ENCODE data around the gene FOXR1.
A peak's percentile ranks its signal among the peaks of the same experiment; 100 is the strongest.

The FOXR1 gene

GRCh38 chr11:119018074-119018938 is 46.7 kb downstream of the FOXR1 start, which contains the start of the genes RPS25 and TRAPPC4:
Gene RPS25 (minus strand): TSS chr11:119018343. CDS start chr11:119018284, 59 bp downstream.
Gene TRAPPC4 (plus strand): TSS chr11:119018766. CDS start chr11:119018796, 30 bp downstream.
- no peaks in the 10 kb centered on the region for H3K27me3 ChIP-seq
- H3K4me3 ChIP-seq (ENCODE audit: low read depth in 1 of 2, low read length in 1 of 2): peak within 1 kb of the TSS; percentile 72 to 78
- no peaks in the 10 kb centered on the region for H3K9me3 ChIP-seq
- peak within 1 kb of the TSS; percentile 97 for H3K27ac ChIP-seq
- peaks cover 25 to 27% of the 10 kb centered on the region in 2 experiments for H3K4me1 ChIP-seq (ENCODE audit: control insufficient read depth in 1 of 2, insufficient read depth in 1 of 2, low read depth in 1 of 2, low read length in 1 of 2)
- peak; percentile 64 for TF ChIP-seq CTCF (IDR thresholded peaks at IDR 0.05)
- H3K36me3 ChIP-seq: peaks cover 59% of the 10 kb centered on the region

GRCh38 chr11:119019996-119020395 is 48.4 kb downstream of the FOXR1 start:
- Histone ChIP-seq H3K27ac (peak overlapping the region; percentile 97), H3K27me3 (no peaks in the 10 kb centered on the region), H3K9me3 (no peaks in the 10 kb centered on the region), H3K4me1 (ENCODE audit: control insufficient read depth in 1 of 2, insufficient read depth in 1 of 2, low read depth in 1 of 2, low read length in 1 of 2) (peaks cover 25 to 27% of the 10 kb centered on the region in 2 experiments), H3K36me3 (peaks cover 62% of the 10 kb centered on the region), H3K4me3 (ENCODE audit: low read depth in 1 of 2, low read length in 1 of 2) (peak overlapping the region in 1 of 2 experiments; percentile 78)
- no peak for TF ChIP-seq CTCF (IDR thresholded peaks at IDR 0.05)

GRCh38 chr11:119021631-119022030 is 50.1 kb downstream of the FOXR1 start:
- H3K36me3 ChIP-seq: peaks cover 61% of the 10 kb centered on the region
- peaks cover 25 to 27% of the 10 kb centered on the region in 2 experiments for H3K4me1 ChIP-seq (ENCODE audit: control insufficient read depth in 1 of 2, insufficient read depth in 1 of 2, low read depth in 1 of 2, low read length in 1 of 2)
- H3K9me3 ChIP-seq: no peaks in the 10 kb centered on the region
- no peak for TF ChIP-seq CTCF (IDR thresholded peaks at IDR 0.05)
- H3K27ac ChIP-seq: no peak overlapping the region
- no peak overlapping the region for H3K4me3 ChIP-seq (ENCODE audit: low read depth in 1 of 2, low read length in 1 of 2)
- no peaks in the 10 kb centered on the region for H3K27me3 ChIP-seq

GRCh38 chr11:119023741-119024140 is 52.2 kb downstream of the FOXR1 start:
- Histone ChIP-seq H3K27me3 (no peaks in the 10 kb centered on the region), H3K4me3 (ENCODE audit: low read depth in 1 of 2, low read length in 1 of 2) (no peak overlapping the region), H3K9me3 (no peaks in the 10 kb centered on the region), H3K36me3 (peaks cover 57% of the 10 kb centered on the region), H3K4me1 (ENCODE audit: control insufficient read depth in 1 of 2, insufficient read depth in 1 of 2, low read depth in 1 of 2, low read length in 1 of 2) (peaks cover 13 to 15% of the 10 kb centered on the region in 2 experiments), H3K27ac (no peak overlapping the region)
- TF ChIP-seq CTCF (IDR thresholded peaks at IDR 0.05): no peak

- Histone ChIP-seq H3K27me3 (no peaks in the 10 kb centered on the region), H3K36me3 (peaks cover 57% of the 10 kb centered on the region), H3K4me1 (ENCODE audit: control insufficient read depth in 1 of 2, insufficient read depth in 1 of 2, low read depth in 1 of 2, low read length in 1 of 2) (peaks cover 12 to 15% of the 10 kb centered on the region in 2 experiments), H3K4me3 (ENCODE audit: low read depth in 1 of 2, low read length in 1 of 2) (no peak overlapping the region), H3K9me3 (no peaks in the 10 kb centered on the region), H3K27ac (no peak overlapping the region)
- TF ChIP-seq CTCF (IDR thresholded peaks at IDR 0.05): no peak
These were observed 53.0 kb downstream of the FOXR1 start for GRCh38 chr11:119024430-119025098.

Measured in neutrophil (primary cell).